Measurements from ENCODE around the gene TCOF1. TPM values are rescaled to one million over a fixed set of nuclear protein-coding genes. Genes with fewer than 3 reads are reported as not detected.

The TCOF1 gene
- total RNA-seq, 1 donor from 2014 or later, result 44.3 TPM

- TF ChIP-seq CTCF (conservative IDR thresholded peaks at IDR 0.05; ENCODE audit: low read depth, low read length), result peak; percentile 35
- no peak for DNase-seq (ENCODE audit: low read depth)
- no peak overlapping the region for H3K4me3 ChIP-seq (ENCODE audit: low read depth, low read length)
Measured at GRCh38 chr5:150398722-150399523, 41.4 kb downstream of the TCOF1 start.

GRCh38 chr5:150399524-150400211, 42.2 kb downstream of the TCOF1 start:
- no peak for TF ChIP-seq CTCF (conservative IDR thresholded peaks at IDR 0.05; ENCODE audit: low read depth, low read length)
- DNase-seq (ENCODE audit: low read depth), result no peak
- H3K4me3 ChIP-seq (ENCODE audit: low read depth, low read length), result no peak overlapping the region

- DNase-seq (ENCODE audit: low read depth), result no peak
- no peak for TF ChIP-seq CTCF (conservative IDR thresholded peaks at IDR 0.05; ENCODE audit: low read depth, low read length)
- H3K4me3 ChIP-seq (ENCODE audit: low read depth, low read length), result no peak overlapping the region
Measured at GRCh38 chr5:150400316-150401075, 43.0 kb downstream of the TCOF1 start.

GRCh38 chr5:150401076-150401375, 43.5 kb downstream of the TCOF1 start:
- no peak for DNase-seq (ENCODE audit: low read depth)
- no peak overlapping the region for H3K4me3 ChIP-seq (ENCODE audit: low read depth, low read length)
- TF ChIP-seq CTCF (conservative IDR thresholded peaks at IDR 0.05; ENCODE audit: low read depth, low read length), result no peak

- TF ChIP-seq CTCF (conservative IDR thresholded peaks at IDR 0.05; ENCODE audit: low read depth, low read length), result no peak
- no peak for DNase-seq (ENCODE audit: low read depth)
- no peak overlapping the region for H3K4me3 ChIP-seq (ENCODE audit: low read depth, low read length)
Measured at GRCh38 chr5:150401376-150402228, 44.1 kb downstream of the TCOF1 start.

- DNase-seq (ENCODE audit: low read depth), result no peak
- no peak overlapping the region for H3K4me3 ChIP-seq (ENCODE audit: low read depth, low read length)
- TF ChIP-seq CTCF (conservative IDR thresholded peaks at IDR 0.05; ENCODE audit: low read depth, low read length), result no peak
Measured at GRCh38 chr5:150402229-150402773, 44.8 kb downstream of the TCOF1 start.
